HG03342 (cell line): ENCODE measurements around the gene IQSEC2.

ENCODE experiments used
- ATAC-seq: cut with Tn5 transposase; IDR thresholded peaks from one replicate; pipeline ENCODE4 v1.9.1; 2021; ENCODE audit warnings: mild to moderate bottlenecking, moderate library complexity; ENCODE audit not compliant: unreplicated experiment

IQSEC2 gene

DNA sequence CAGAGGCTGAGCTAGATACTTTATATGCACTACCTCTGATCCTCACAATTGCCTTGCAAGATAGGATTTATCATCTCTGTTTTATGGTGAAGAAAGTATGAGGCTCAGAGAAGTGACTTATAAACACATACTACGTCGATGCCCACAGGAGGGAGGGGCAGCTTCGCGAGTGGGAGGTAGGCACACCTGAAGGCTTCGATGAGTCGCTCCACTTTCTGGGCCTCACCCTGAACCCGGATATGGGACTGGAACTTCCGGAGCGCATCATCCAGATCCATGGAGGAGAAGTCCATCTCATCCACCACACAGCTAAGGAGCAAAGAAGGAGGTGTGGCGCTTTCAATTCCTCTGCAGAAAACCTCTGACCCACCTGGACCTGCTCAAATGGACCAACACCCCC lies 33.5 kb downstream of the IQSEC2 start:
- no peak for ATAC-seq

DNA sequence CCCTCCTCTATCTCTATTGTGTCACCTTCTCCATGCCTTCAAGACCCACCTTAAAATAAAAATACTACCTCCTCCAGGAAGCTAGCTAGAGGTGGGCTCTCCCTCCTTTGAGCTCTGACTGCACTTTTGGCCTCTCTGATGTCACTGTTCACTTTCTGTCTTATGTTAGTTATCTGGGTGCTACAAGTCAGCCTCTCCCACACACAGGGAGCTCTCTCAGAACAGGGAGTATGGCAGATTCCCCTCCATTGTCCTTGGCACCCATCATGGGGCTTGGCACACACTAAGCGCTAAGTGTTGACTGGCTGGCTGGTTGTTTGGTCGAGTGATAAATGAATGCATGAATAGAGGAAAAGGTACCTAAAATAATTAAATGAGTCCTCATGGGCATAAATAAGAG lies 35.2 kb downstream of the IQSEC2 start:
- no peak for ATAC-seq

DNA sequence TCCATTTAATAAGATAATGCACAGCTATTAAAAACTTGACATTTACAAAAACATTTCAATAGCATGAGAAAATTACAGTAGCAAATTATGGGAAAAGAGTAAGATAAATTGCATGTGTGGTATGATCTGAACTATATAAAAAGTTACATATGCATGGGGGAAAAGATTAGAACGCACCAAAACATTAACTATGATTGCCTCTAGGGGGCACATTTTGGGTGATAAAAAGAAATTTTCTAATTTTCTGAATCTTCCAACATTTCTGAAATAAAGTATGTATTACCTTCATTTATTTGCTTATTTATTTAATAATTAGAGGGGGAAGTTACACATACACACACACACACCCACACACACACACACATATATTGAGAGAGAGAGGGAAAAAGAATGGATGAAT lies 36.8 kb downstream of the IQSEC2 start:
- no peak for ATAC-seq

DNA sequence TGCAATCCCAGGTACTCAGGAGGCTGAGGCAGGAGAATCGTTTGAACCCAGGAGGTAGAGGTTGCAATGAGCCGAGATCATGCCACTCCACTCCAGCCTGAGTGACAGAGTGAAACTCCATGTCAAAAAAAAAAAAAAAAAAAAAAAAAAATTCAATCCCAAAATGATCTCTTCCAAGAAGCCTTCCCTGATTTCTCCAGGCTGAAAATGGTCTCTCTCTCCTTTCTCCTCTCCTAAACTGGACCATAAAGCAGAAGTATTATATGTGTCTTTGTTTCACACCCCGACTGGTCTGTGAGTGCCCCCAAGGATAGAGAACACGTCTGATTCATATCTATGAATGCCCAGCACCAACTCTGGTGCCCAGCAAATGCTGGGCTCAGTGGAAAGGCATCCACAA lies 39.1 kb downstream of the IQSEC2 start:
- no peak for ATAC-seq

DNA sequence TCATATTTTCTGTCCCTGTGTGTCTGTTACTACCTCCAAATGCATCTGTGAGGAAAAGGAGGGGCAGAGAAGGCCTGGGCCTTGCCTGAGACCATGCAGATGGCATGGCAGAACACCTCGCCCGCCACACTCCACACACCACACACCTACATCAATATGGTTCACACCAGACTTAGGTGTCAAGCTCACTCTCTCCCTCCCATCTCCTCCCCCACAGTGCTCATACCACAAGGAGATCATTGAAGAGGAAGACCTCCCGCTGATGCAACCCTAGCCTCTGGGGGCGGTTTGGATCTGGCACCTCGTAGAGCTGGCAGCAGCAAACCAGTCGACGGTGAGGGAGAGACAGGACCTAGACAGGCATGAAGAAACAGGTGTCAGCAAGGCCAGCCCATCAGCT lies 39.8 kb downstream of the IQSEC2 start:
- ATAC-seq, result no peak

DNA sequence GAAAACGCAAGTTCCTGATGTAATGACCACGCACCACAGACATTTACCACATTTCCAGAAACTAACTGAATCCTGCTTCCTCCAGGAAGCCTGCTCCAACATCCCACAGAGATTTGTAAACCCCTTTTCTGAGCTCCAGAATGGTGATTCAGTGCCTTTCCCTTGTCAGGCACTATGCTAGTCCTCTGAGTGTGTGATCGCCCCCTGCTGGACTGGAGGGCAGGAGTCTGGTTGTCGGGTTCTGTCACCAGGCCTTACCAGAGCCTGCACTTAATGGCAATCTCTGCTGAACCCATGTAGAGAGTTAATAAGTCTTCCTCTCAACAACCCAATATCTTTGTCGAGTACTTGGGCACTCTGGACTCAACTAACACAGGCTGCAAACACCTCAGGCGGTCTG lies 41.9 kb downstream of the IQSEC2 start:
- ATAC-seq, result peak; percentile 73

DNA sequence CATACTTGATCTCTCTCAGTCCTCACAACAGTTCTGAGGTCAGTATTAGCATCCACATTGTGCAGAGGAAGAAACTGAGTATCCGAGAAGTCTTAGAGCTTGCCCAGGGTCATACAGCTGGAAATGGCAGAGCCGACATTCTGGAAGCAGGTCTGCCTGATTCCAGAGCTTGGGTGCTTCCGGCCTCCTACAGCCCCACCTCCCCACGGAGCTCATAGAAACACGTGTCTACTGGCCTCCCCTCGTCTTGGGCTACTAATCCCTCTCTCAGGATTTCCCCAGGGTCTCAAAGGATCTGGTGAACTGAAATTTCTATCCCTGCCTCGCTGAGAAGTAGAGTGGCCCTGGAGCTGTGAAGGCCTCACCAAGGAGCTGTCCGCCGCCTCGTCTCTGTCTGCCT lies 44.3 kb downstream of the IQSEC2 start:
- no peak for ATAC-seq

DNA sequence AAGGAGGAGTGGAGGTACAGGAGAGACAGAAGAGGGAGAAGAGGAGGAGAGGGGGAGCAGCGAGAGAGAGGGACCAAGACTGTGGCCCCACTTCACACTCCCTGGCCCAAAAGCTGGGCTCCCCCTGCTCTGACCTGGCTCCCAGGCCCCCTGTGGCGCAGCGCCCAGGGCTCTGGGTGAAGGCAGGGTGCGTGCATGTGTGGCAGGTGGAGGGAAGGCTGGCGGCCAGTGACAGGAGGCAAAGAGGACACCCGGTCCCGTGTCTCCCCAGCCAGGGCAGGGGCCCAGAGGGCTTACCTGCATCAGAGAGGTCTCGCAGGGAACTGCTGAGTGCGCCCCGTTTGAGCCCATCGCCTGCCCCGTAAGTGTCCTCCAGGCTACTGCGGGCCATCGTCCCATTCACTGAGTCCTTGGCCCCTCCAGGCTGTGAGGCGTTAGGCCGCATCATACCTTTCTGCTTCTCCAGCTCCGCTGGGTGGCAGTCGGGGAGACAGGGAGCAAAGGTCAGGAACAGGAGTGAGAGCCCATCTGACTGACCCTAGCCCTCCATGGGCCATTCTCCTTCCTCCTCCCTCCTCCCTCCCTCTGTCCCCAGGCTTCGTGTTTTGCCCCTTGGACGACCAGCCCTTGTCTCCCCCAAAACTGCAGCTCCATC lies 45.2 kb downstream of the IQSEC2 start:
- ATAC-seq, result no peak

DNA sequence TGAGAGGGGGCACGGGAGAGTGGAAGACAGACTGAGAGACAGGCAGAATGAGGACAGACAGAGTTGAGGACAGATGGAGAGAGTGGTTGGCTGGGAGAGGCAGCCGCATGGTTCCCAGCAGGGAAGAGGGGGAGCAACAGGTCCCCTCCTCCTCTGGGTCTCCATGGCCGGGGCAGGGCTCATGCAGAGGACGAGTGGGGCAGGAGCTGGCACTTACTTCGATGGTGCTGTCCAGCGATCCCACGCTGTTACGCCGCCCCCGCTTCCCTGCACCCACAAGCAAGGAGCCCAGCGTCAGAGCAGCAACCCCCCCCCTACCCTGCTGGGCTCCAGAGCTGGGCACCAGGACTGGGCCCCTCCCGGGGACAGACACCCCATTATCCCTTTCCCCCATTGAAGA lies 45.8 kb downstream of the IQSEC2 start:
- no peak for ATAC-seq

DNA sequence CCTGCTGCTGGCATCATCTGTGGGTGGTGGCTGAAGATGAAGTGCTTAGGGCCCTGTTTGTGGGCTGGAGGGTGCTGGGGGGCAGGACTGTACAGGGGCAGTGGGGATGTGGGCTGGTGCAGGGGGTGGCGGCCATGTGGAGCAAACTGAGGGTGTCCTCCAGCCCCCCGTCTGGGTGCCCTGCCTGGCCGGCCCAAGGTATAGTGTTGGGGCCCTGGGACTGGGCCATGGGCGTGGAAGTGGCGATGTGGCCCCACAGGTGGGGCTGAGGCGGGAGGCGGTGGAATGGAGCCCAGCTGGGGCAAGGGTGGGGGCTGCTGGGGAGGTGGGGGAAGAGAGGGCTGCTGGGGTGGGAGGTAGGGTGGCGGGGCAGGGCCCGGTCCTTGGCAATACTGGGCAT lies 46.9 kb downstream of the IQSEC2 start:
- no peak for ATAC-seq

DNA sequence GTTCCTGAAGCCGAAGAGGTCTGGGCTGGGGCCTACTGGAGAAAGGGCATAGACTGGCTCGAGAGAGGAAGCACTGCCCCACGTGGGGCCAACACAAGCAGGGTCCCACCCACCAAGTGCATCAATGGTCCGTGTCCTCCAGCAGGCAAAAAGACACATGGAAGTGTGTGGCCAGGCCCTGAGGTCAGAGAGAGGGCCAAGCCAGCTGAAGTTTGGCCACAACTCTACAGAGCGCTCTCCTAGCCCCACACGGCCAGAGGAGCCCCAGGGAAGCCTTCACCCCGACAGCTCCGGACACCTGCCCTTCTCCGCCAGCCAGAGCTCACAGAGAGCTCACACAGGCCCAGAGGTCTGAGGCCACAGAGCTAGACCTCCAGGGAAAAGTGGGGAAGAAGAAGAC lies 47.8 kb downstream of the IQSEC2 start:
- ATAC-seq, result no peak

DNA sequence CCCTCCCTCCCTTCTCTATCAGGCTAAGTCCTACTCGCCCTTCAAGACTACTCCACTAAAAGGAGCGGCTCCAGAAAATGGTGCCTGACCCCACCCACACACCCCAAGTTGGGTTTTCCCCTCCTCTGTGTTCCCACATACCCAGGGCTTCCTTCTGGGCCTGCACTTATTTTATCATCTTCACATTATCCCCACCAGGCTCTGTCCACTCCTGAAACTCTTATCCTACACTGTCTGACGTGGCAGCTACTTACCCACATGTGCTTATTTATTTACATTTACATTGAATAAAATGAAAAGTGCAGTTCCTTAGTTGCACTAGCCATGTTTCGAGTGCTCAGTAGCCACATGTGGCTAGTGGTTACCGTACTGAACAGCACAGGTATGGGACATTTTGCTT lies 51.3 kb downstream of the IQSEC2 start:
- no peak for ATAC-seq

DNA sequence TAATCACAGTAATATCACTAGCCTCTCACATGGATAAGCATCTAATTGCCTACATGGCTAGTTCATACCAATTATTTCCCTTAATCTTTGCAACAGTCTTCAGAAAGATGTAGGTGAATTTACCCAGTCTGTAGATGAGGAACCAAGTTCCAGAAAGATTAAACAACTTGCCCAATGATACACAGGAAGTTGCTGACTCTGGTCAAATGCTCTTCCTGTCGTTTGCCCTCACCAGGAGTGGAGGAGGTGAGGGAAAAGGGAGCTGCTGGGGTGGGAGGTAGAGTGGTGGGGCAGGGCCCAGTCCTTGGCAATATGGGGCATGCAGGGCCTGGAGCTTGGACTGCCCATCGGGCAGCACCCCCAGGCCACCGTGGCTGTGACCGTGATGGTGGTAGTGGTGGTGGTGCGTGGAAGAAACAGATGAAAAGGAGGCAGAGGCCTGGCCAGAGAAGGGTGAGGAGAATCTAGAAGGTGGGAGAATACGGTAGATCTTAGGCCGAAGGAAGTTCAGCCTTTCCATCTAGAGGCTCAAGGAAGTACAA lies 54.1 kb downstream of the IQSEC2 start:
- no peak for ATAC-seq

DNA sequence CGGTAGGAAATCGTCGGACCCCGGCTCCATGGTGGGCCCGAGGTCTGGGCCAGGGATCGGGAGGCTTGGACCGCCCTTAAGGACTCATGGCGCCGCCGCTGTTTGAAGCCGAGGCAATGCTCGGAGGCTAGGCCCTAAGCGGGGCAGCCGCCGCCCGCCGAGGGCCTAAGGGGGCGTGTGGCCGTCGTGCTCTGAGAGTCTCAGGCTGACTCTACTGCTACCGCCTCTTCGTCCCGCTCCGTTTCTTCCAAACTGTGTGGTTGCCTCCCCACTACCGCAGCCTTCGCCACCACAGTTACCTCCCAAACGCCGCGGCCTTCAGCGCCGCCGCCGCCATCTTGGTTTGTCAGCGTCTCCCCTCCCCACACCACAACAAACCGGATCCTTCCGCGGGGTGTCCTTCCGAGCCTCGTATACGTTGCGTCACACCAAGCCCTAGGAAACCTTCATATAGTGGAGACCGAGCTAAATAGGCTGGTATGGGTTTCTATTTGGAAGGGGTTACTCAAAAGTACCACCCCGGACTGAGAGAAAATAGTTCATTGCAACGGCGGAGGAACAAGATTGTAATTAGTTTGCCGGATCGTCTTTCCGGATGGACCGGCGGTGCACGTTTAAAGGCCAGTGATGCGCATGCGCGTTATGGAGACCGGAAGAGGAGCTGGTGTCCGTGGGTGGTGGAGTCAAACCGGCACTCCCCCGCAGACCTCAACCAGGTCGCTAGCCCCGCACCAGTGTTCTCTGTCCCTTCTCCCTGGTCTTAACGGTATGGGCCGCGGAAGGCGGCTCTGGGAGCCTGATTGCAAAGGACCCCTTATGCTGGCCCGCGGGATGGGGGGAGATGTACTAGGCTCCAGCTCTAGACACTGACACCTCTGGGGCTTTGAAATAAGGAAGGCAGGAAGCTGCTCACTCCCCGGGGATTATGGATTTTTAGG lies 56.3 kb downstream of the IQSEC2 start, which contains the start of gene KDM5C:
Gene KDM5C (minus strand): TSS at position 348 of the 938 bp plus-strand sequence. CDS start 318 bp downstream, at position 30.
- ATAC-seq, result peak; percentile 81

DNA sequence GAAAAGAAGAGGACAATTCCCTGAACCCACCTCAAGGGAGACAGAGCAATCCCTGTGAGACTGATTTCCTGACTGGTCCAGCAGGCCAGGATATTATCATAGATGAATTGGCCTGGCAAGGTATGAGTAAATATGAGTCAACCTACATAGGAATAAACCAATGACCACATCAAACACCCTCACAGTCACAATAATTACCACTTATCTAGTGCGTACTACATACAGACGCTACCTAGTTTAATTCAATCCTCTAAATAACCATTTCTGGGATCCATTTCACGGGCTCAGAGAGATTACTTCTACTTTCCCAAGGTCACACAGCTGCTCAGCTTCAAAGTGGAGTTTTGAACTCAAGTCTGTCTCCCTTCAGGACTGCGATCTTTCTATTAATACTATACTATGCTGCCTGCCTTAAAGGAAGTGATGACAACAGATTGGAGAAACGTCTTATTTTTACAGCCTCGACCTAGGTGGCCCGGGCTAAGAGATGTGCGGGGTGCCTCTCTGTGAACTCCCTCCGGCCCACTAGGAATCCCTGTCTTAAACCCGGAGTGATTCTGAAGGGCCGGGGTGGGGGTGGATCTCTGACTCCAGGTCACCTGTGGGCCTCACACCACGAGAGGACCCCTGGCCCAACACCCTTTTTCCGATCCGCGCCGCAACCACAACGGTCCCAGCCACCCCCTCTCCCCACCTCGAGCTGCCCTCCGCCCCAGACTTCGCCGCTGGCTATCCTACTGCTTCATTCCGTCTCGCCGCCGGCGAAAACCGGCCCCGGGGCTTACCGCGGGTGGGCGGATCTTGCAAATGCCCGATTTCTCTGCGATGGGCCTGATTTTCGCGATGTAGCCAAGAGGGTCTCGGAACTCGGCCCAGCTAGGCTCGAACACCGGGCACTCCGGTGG lies 57.2 kb downstream of the IQSEC2 start:
- ATAC-seq, result no peak

DNA sequence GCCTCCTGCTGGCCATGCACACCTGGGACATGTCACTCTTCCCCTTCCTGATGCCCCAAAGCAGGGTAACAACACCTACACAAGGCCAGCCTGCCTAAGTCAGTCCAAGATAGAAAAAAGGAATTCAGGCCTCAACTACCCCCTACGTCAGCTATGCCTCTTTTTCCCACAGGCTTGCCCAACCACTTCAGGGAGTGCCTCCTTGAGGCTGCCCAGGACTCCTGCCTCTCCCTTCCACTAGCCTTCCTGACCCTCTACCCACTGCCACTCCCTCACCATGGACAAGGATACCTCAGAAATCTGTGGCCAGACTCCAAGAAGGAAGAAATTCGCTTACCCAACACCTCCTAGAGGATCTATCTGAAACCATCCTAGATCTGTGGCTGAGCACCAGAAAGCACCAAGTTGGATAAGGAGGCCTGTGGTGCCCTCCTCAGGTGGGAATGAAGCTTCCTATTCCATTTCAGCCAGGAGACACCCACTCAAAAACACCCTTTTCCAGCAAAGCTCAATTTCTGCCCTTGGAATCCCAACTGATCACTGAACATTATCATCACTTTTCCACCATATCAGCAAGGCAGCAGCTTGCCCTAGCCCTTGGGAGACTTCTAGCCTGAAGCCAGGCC lies 58.2 kb downstream of the IQSEC2 start:
- ATAC-seq, result no peak
